SK-N-MC (cell line): ENCODE results near the gene DGKE.

Source experiments
- EZH2 ChIP-seq: fragments of 200-600 bp; sonication (generic); IDR thresholded peaks from one replicate; pipeline ENCODE4 v1.6.1; 2017; ENCODE audit warnings: antibody characterized with exemption
- FOXP2 ChIP-seq: optimal IDR thresholded peaks from 2 replicates; pipeline ENCODE3; 2011; ENCODE audit warnings: mild to moderate bottlenecking, moderate library complexity; ENCODE audit not compliant: insufficient read depth; ENCODE audit errors: extremely low read length, control extremely low read depth
- POLR2AphosphoS5 ChIP-seq: IDR thresholded peaks from 2 replicates; pipeline ENCODE4 v1.6.1; 2012; ENCODE audit warnings: mild to moderate bottlenecking, low read depth, low read length, borderline replicate concordance

DNA sequence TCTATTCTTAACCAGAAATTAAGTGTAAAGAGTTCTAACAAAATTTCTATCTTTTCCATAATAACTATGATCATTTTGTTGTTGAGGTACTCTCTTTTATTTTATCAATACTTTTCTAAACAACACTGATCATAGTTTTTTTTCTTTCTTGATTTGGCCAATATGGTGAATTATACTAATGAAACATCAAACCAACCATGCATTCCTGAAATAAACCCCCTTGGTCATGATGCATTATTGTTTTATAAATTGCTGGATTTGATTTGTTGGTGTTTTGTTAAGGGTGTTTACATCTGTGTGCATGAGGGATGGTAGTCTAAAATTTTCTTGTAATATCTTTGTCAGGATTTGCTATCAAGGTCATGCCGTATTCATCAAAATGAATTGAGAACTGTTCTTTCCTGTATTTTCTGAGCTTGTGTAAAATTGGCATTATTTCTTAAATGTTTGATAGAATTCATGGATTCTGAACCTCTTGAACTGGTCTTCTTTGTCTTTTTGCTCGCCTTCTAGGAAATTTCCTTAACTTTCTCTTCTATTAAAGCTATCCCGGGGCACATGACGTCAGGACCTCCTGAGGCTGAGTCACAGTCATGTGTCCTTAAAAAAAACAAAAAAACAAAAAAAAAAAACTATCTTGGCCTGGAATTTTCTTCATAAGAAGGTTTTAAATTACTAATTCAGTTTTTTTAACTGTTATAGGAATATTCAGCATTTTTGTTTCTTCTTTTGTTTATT lies 83.8 kb downstream of the DGKE start:
- TF ChIP-seq EZH2 (no peak), POLR2AphosphoS5 (no peak), FOXP2 (no peak)
